Gastroesophageal sphincter (tissue), 3 donors: ENCODE results near the gene LFNG.

Experiments used
- CTCF ChIP-seq, 4 experiments: fragments of 200-600 bp in 2 of 4; fragments of 450-650 bp in 2 of 4; sonication (generic) in 1 of 4; IDR thresholded peaks; one replicate each; pipeline ENCODE4 v1.5.1; 2017 to 2019; ENCODE audit warnings: antibody characterized with exemption in 4 of 4, mild to moderate bottlenecking in 2 of 4, moderate library complexity in 2 of 4
- EP300 ChIP-seq: sonication (generic); formaldehyde crosslinking; IDR thresholded peaks from one replicate; pipeline ENCODE4 v1.6.1; 2017; ENCODE audit warnings: antibody characterized with exemption, mild to moderate bottlenecking
- POLR2A ChIP-seq, 2 donors: fragments of 450-650 bp; IDR thresholded peaks; one replicate each; pipeline ENCODE4 v1.6.1; 2017; ENCODE audit warnings: antibody characterized with exemption in 2 of 2, mild to moderate bottlenecking in 2 of 2, moderate library complexity in 1 of 2
- POLR2AphosphoS5 ChIP-seq: sonication (generic); formaldehyde crosslinking; IDR thresholded peaks from one replicate; pipeline ENCODE4 v1.6.1; 2017; ENCODE audit warnings: antibody characterized with exemption

GRCh38 chr7:2493205-2494164 is 26.1 kb upstream of the LFNG start:
- TF ChIP-seq CTCF (IDR thresholded peaks at IDR 0.05) (no peak), POLR2A (IDR thresholded peaks at IDR 0.05) (no peak), POLR2AphosphoS5 (no peak), EP300 (no peak)
